Measurements from ENCODE around the gene CDHR1.
A peak's percentile ranks its signal among the peaks of the same experiment; 100 is the strongest.
"Not testable (repeated sequence)": the region's sequence is repeated elsewhere in the genome, so short reads cannot be mapped to it uniquely, and the experiment has no call there.

The CDHR1 gene

GRCh38 chr10:84194424-84195043, at the start of gene CDHR1:
Gene CDHR1, plus strand, starts transcription at chr10:84194537. Its CDS starts 224 bp downstream, at chr10:84194761.
- TF ChIP-seq CTCF (IDR thresholded peaks at IDR 0.05; ENCODE audit: insufficient read depth, low read depth, low read length, missing control alignments) = no peak

GRCh38 chr10:84147347-84147746, 47.0 kb upstream of the CDHR1 start:
- no peak for TF ChIP-seq CTCF (IDR thresholded peaks at IDR 0.05; ENCODE audit: insufficient read depth, low read depth, low read length, missing control alignments)
- no peak for DNase-seq (ENCODE audit: low read depth)
- no peak overlapping the region for H3K4me3 ChIP-seq (ENCODE audit: low read length)

More at GRCh38 chr10:84194424-84195043, at the start of gene CDHR1:
- peak; percentile 63 for DNase-seq (ENCODE audit: low read depth)
- H3K4me3 ChIP-seq (ENCODE audit: low read length) = peak within 1 kb of the TSS; percentile 62

- peak; percentile 76 for TF ChIP-seq CTCF (IDR thresholded peaks at IDR 0.05; ENCODE audit: insufficient read depth, low read depth, low read length, missing control alignments)
- not testable (repeated sequence) for H3K4me3 ChIP-seq (ENCODE audit: low read length)
- DNase-seq (ENCODE audit: low read depth) = peak; percentile 67
These were observed 46.2 kb upstream of the CDHR1 start for GRCh38 chr10:84148006-84148597.

GRCh38 chr10:84149854-84150253, 44.5 kb upstream of the CDHR1 start:
- DNase-seq (ENCODE audit: low read depth) = no peak
- TF ChIP-seq CTCF (IDR thresholded peaks at IDR 0.05; ENCODE audit: insufficient read depth, low read depth, low read length, missing control alignments) = no peak
- H3K4me3 ChIP-seq (ENCODE audit: low read length) = no peak overlapping the region

- DNase-seq (ENCODE audit: low read depth) = no peak
- H3K4me3 ChIP-seq (ENCODE audit: low read length) = no peak overlapping the region
- no peak for TF ChIP-seq CTCF (IDR thresholded peaks at IDR 0.05; ENCODE audit: insufficient read depth, low read depth, low read length, missing control alignments)
These were observed 41.6 kb upstream of the CDHR1 start for GRCh38 chr10:84152769-84153168.

- H3K4me3 ChIP-seq (ENCODE audit: low read length) = no peak overlapping the region
- no peak for TF ChIP-seq CTCF (IDR thresholded peaks at IDR 0.05; ENCODE audit: insufficient read depth, low read depth, low read length, missing control alignments)
- no peak for DNase-seq (ENCODE audit: low read depth)
These were observed 38.8 kb upstream of the CDHR1 start for GRCh38 chr10:84155521-84155920.

- no peak for DNase-seq (ENCODE audit: low read depth)
- no peak overlapping the region for H3K4me3 ChIP-seq (ENCODE audit: low read length)
These were observed 38.3 kb upstream of the CDHR1 start for GRCh38 chr10:84156009-84156408.

More at GRCh38 chr10:84156009-84156408, 38.3 kb upstream of the CDHR1 start:
- no peak for TF ChIP-seq CTCF (IDR thresholded peaks at IDR 0.05; ENCODE audit: insufficient read depth, low read depth, low read length, missing control alignments)

Measured in epithelial cell of esophagus (primary cell).